Lower leg skin (tissue), 4 donors: Measurements from ENCODE around the gene SLC8A1. TPM values are rescaled to one million over a fixed set of nuclear protein-coding genes. Genes with fewer than 3 reads are reported as not detected.

ENCODE experiments used
- DNase-seq, 2 donors: peaks; one replicate each; pipeline ENCODE4 v3.0.0-alpha.2; 2019; ENCODE audit warnings: low spot score in 2 of 2
- H3K4me3 ChIP-seq: fragments of 200-600 bp; sonication (generic); 2 replicates; pipeline ENCODE4 v1.5.1; 2017; ENCODE audit warnings: mild to moderate bottlenecking, low read depth; ENCODE audit not compliant: poor library complexity, severe bottlenecking
- POLR2A ChIP-seq, 2 donors: fragments of 450-650 bp; IDR thresholded peaks; one replicate each; pipeline ENCODE4 v1.6.1; 2016 to 2017; ENCODE audit warnings: antibody characterized with exemption in 2 of 2, mild to moderate bottlenecking in 1 of 2, moderate library complexity in 1 of 2
- WGBS, 2 donors: methylation state at CpG; one replicate each; pipeline ENCODE4 v1.1.5; 2018; 5-methylcytosine and 5-hydroxymethylcytosine counted together
- intact Hi-C: fragments of 100-400 bp; cut with DNase I; formaldehyde crosslinking; loops from one replicate; pipeline ENCODE4 v1.15.0; 2023; ENCODE audit warnings: low total_unique reads
- total RNA-seq, 4 donors: library from RNA; depleted of rRNA; stranded (reverse); fragments of >200 nt; gene quantifications; one replicate each; pipeline ENCODE4 v1.1.0, GENCODE V29; 2016
- TF ChIP-seq, protein P1 (sequence below), 3 donors: fragments of 450-650 bp; IDR thresholded peaks; one replicate each; pipeline ENCODE4 v1.5.1; 2016; ENCODE audit warnings: antibody characterized with exemption in 3 of 3, mild to moderate bottlenecking in 3 of 3, moderate library complexity in 2 of 3

Gene SLC8A1
- total RNA-seq, 4 donors from 2014 or later = 7.5 to 21.2 (median 13.0) TPM

DNA sequence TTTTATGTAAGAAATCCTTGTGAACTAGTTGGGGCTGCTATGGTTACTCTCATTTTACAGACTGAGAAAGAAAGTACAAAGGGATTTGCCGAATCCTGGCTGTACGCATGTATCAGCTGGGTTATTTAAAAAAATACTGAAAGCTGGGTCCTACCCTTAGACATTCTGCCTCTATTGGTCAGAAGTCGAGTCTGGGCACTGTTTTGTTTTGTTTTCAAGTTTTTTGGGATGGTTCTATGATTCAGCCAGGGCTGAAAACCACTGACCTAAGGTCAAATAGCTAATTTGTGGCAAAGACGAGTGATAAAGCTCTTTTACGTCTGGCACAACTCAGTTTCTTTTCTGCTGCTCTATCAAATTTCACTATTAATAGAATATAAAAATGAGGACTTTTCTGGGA lies 5.9 kb upstream of the SLC8A1 start:
- H3K4me3 ChIP-seq = no peak overlapping the region
- 66 to 72% methylated on average over 5 of the region's 5 CpGs for WGBS, 2 donors
- no peak for TF ChIP-seq POLR2A (IDR thresholded peaks at IDR 0.05)
- TF ChIP-seq, protein P1, sequence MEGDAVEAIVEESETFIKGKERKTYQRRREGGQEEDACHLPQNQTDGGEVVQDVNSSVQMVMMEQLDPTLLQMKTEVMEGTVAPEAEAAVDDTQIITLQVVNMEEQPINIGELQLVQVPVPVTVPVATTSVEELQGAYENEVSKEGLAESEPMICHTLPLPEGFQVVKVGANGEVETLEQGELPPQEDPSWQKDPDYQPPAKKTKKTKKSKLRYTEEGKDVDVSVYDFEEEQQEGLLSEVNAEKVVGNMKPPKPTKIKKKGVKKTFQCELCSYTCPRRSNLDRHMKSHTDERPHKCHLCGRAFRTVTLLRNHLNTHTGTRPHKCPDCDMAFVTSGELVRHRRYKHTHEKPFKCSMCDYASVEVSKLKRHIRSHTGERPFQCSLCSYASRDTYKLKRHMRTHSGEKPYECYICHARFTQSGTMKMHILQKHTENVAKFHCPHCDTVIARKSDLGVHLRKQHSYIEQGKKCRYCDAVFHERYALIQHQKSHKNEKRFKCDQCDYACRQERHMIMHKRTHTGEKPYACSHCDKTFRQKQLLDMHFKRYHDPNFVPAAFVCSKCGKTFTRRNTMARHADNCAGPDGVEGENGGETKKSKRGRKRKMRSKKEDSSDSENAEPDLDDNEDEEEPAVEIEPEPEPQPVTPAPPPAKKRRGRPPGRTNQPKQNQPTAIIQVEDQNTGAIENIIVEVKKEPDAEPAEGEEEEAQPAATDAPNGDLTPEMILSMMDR (IDR thresholded peaks at IDR 0.05) = no peak
- no peak for DNase-seq
- intact Hi-C loops = no loop called here

DNA sequence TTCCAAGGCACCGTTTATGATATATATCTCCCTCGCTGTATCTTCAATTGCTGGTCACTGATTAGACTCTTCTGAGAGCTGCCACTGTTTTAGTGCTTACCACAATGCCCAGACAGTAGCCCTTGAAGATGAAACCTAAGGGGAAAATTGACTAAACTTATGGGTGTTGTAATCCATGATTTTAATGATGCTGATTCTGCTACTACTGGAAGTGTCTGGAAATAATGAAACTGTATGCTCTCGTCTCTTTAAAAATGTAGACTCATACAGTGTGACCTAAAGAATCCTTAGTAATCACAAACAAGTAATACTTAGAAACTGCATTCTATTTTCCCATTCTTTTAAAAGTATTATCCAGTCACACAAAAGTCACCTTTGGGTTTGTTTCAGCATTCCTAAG lies 5.5 kb upstream of the SLC8A1 start:
- TF ChIP-seq, protein P1 (IDR thresholded peaks at IDR 0.05) = no peak
- no peak for TF ChIP-seq POLR2A (IDR thresholded peaks at IDR 0.05)
- 73 to 74% methylated on average over 3 of the region's 3 CpGs for WGBS, 2 donors
- intact Hi-C loops = no loop called here
- H3K4me3 ChIP-seq = no peak overlapping the region
- no peak for DNase-seq

DNA sequence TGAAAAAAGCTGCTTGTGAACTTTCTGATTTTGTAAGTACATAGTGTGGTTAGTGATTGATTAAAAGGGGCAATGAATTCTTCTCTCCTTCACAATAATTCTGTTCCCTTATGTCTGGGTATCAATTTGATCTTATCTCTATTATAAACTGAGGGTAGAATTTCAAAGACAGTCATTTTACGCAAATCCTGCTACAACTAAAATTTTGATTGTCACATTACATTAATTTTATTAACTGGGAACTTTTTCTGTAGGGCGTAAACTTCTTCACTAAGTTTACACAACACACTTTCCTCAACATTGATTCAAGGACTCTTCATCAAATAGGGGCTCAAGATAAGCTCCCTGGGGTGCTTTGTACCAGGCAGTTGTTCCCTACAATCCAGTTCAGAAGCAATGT lies 5.0 kb upstream of the SLC8A1 start:
- no peak for TF ChIP-seq POLR2A (IDR thresholded peaks at IDR 0.05)
- TF ChIP-seq, protein P1 (IDR thresholded peaks at IDR 0.05) = no peak
- intact Hi-C loops = no loop called here
- H3K4me3 ChIP-seq = no peak overlapping the region
- DNase-seq = no peak
- WGBS, 2 donors = 93 to 97% methylated on average over 2 of the region's 2 CpGs

DNA sequence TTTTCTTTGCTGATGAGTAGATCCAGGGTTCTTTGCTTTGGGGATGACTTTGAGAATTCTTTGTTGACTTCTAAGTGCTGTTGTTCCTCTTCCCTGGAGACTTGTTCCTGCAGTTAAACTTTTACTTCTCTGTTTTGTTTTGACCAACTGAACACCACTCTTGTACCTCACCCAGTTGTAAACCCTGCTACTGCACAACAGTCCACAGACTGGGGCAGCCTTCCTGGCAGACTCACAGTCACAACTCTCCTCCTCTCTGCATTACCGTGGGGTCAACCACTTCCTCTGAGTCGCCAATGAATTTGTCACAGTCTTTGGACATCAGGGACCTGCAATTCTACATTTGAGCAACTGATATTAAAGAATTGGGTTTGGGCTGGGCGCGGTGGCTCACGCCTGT lies 3.8 kb upstream of the SLC8A1 start:
- DNase-seq = no peak
- intact Hi-C loops = no loop called here
- WGBS, 2 donors = 83 to 84% methylated on average over 5 of the region's 5 CpGs
- H3K4me3 ChIP-seq = no peak overlapping the region
- TF ChIP-seq POLR2A (IDR thresholded peaks at IDR 0.05) = no peak
- TF ChIP-seq, protein P1 (IDR thresholded peaks at IDR 0.05) = no peak

DNA sequence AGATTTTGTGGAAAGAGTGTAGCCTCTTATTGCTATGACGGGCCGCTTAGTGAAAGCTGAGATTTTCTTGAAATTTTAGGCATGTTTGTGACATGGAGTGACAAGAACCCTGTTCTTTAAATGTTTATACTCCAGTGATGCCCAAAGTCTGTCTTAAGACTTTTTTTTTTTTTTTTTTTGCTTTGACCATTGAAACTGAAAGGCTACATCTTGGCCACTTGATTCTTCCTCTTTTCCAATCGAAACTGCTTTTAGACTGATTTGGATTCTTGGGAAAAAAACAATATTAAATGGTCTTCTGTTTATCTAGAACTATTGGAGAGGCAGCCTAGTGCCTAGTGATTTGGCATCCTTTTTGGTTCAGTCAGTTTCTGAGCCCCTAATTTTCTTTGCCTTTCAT lies 2.4 kb upstream of the SLC8A1 start:
- DNase-seq = no peak
- H3K4me3 ChIP-seq = no peak overlapping the region
- intact Hi-C loops = no loop called here
- 86 to 95% methylated on average over 3 of the region's 3 CpGs for WGBS, 2 donors
- TF ChIP-seq POLR2A (IDR thresholded peaks at IDR 0.05) = no peak

DNA sequence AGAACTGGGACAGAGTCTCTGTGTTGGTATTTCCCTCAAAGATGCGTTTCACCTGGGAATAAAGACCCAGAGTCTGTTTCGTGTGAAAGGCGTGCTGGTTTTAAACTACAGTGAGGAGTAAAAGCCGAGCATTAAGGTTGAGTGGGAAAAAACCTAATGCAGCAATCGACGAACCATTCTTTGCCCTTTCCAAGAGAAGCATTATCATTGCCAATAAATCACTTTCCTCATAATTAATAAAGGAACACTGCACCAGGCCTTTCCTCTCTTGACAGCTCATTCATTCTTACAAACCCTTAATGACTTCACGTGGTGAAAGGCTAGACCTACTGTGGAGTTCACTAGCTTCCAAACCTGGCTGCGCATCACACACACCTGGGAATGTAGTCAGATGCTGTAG lies 896 bp upstream of the SLC8A1 start:
- no peak for DNase-seq
- whole genome bisulfite sequencing, 2 donors = 90% methylated on average over 8 of the region's 8 CpGs
- H3K4me3 ChIP-seq = no peak overlapping the region
- intact Hi-C loops = no loop called here
- TF ChIP-seq, protein P1 (IDR thresholded peaks at IDR 0.05) = no peak
- no peak for TF ChIP-seq POLR2A (IDR thresholded peaks at IDR 0.05)
